Measurements from ENCODE around the gene CKLF.
A peak's percentile ranks its signal among the peaks of the same experiment; 100 is the strongest.
"Not testable (repeated sequence)": the region's sequence is repeated elsewhere in the genome, so short reads cannot be mapped to it uniquely, and the experiment has no call there.

Gene CKLF

GRCh38 chr16:66514980-66515595 is 37.3 kb upstream of the CKLF start:
- ATAC-seq, H3K9me3 Mint-ChIP-seq, H3K27me3 Mint-ChIP-seq, H3K36me3 Mint-ChIP-seq, H3K4me3 Mint-ChIP-seq: not testable (repeated sequence)
- Mint-ChIP-seq H3K4me1 (peaks cover 45% of the 10 kb centered on the region), H3K27ac (peak overlapping the region; percentile 57)

- Mint-ChIP-seq H3K27me3 (no peaks in the 10 kb centered on the region), H3K4me3 (peak overlapping the region; percentile 67), H3K4me1 (peaks cover 53% of the 10 kb centered on the region), H3K9me3 (no peaks in the 10 kb centered on the region), H3K27ac (peak overlapping the region; percentile 93), H3K36me3 (no peaks in the 10 kb centered on the region)
- no peak for ATAC-seq
Measured at GRCh38 chr16:66515596-66516508, 36.5 kb upstream of the CKLF start.

- peak; percentile 60 for ATAC-seq
- Mint-ChIP-seq H3K27me3 (no peaks in the 10 kb centered on the region), H3K36me3 (no peaks in the 10 kb centered on the region), H3K4me1 (peaks cover 59% of the 10 kb centered on the region), H3K27ac (peak overlapping the region; percentile 93), H3K9me3 (no peaks in the 10 kb centered on the region), H3K4me3 (peak overlapping the region; percentile 67)
Measured at GRCh38 chr16:66516509-66516807, 35.9 kb upstream of the CKLF start.

GRCh38 chr16:66516808-66517585 is 35.4 kb upstream of the CKLF start:
- Mint-ChIP-seq H3K9me3 (no peaks in the 10 kb centered on the region), H3K4me1 (peaks cover 64% of the 10 kb centered on the region), H3K4me3 (peak overlapping the region; percentile 67), H3K27ac (peak overlapping the region; percentile 93), H3K27me3 (no peaks in the 10 kb centered on the region), H3K36me3 (no peaks in the 10 kb centered on the region)
- peak; percentile 97 for ATAC-seq

GRCh38 chr16:66517586-66518263 is 34.7 kb upstream of the CKLF start:
- ATAC-seq = no peak
- Mint-ChIP-seq H3K4me1 (peaks cover 71% of the 10 kb centered on the region), H3K9me3 (no peaks in the 10 kb centered on the region), H3K27me3 (no peaks in the 10 kb centered on the region), H3K27ac (peak overlapping the region; percentile 93), H3K36me3 (no peaks in the 10 kb centered on the region), H3K4me3 (peak overlapping the region; percentile 67)

- H3K9me3 Mint-ChIP-seq = no peaks in the 10 kb centered on the region
- H3K27ac Mint-ChIP-seq = peak overlapping the region; percentile 59
- no peak for ATAC-seq
- peaks cover 91% of the 10 kb centered on the region for H3K4me1 Mint-ChIP-seq
- H3K4me3 Mint-ChIP-seq = no peak overlapping the region
- H3K27me3 Mint-ChIP-seq = no peaks in the 10 kb centered on the region
- no peaks in the 10 kb centered on the region for H3K36me3 Mint-ChIP-seq
Measured at GRCh38 chr16:66519482-66520373, 32.6 kb upstream of the CKLF start.

GRCh38 chr16:66520406-66521170 is 31.8 kb upstream of the CKLF start:
- ATAC-seq = no peak
- Mint-ChIP-seq H3K27me3 (no peaks in the 10 kb centered on the region), H3K9me3 (no peaks in the 10 kb centered on the region), H3K27ac (peak overlapping the region; percentile 59), H3K4me1 (peaks cover 91% of the 10 kb centered on the region), H3K4me3 (no peak overlapping the region), H3K36me3 (no peaks in the 10 kb centered on the region)

GRCh38 chr16:66521252-66521713 is 31.1 kb upstream of the CKLF start:
- ATAC-seq = no peak
- Mint-ChIP-seq H3K36me3 (no peaks in the 10 kb centered on the region), H3K4me3 (no peak overlapping the region), H3K4me1 (peaks cover 91% of the 10 kb centered on the region), H3K27ac (peak overlapping the region; percentile 61), H3K9me3 (no peaks in the 10 kb centered on the region), H3K27me3 (no peaks in the 10 kb centered on the region)

- Mint-ChIP-seq H3K9me3 (no peaks in the 10 kb centered on the region), H3K27ac (peak overlapping the region; percentile 61)
Measured at GRCh38 chr16:66521951-66522771, 30.2 kb upstream of the CKLF start.

GRCh38 chr16:66522816-66523590 is 29.4 kb upstream of the CKLF start:
- Mint-ChIP-seq H3K4me3 (no peak overlapping the region), H3K36me3 (no peaks in the 10 kb centered on the region)
- ATAC-seq = no peak

More at GRCh38 chr16:66521951-66522771, 30.2 kb upstream of the CKLF start:
- Mint-ChIP-seq H3K4me1 (peaks cover 82% of the 10 kb centered on the region), H3K4me3 (peak overlapping the region; percentile 14), H3K36me3 (no peaks in the 10 kb centered on the region), H3K27me3 (no peaks in the 10 kb centered on the region)
- peak; percentile 76 for ATAC-seq

GRCh38 chr16:66523861-66524354 is 28.5 kb upstream of the CKLF start:
- H3K27ac Mint-ChIP-seq = peak overlapping the region; percentile 71
- H3K4me3 Mint-ChIP-seq = no peak overlapping the region
- H3K4me1 Mint-ChIP-seq = peaks cover 72% of the 10 kb centered on the region
- no peaks in the 10 kb centered on the region for H3K27me3 Mint-ChIP-seq
- H3K36me3 Mint-ChIP-seq = no peaks in the 10 kb centered on the region
- H3K9me3 Mint-ChIP-seq = no peaks in the 10 kb centered on the region
- peak; percentile 67 for ATAC-seq

More at GRCh38 chr16:66522816-66523590, 29.4 kb upstream of the CKLF start:
- Mint-ChIP-seq H3K27me3 (no peaks in the 10 kb centered on the region), H3K9me3 (no peaks in the 10 kb centered on the region), H3K4me1 (peaks cover 74% of the 10 kb centered on the region), H3K27ac (peak overlapping the region; percentile 71)

GRCh38 chr16:66524601-66525164 is 27.7 kb upstream of the CKLF start:
- H3K9me3 Mint-ChIP-seq = no peaks in the 10 kb centered on the region
- H3K27me3 Mint-ChIP-seq = no peaks in the 10 kb centered on the region
- H3K4me1 Mint-ChIP-seq = peaks cover 66% of the 10 kb centered on the region
- no peak overlapping the region for H3K4me3 Mint-ChIP-seq
- peak; percentile 90 for ATAC-seq
- no peaks in the 10 kb centered on the region for H3K36me3 Mint-ChIP-seq
- peak overlapping the region; percentile 71 for H3K27ac Mint-ChIP-seq
